DND-41 (cell line): Measurements from ENCODE around the gene COX20.
A peak's percentile ranks its signal among the peaks of the same experiment; 100 is the strongest.

Experiments used
- ATAC-seq: fragments of 200-7000 bp; cut with Tn5 transposase; 3 replicates; pipeline ENCODE4 v1.9.1; 2021; ENCODE audit warnings: low read depth; ENCODE audit not compliant: insufficient read depth
- DNase-seq: peaks from one replicate; pipeline ENCODE4 v3.0.0-alpha.2; 2020
- H2AFZ ChIP-seq: 2 replicates; pipeline ENCODE4 v1.6.0; 2012; ENCODE audit warnings: low read depth, low read length
- H3K27ac ChIP-seq: 2 replicates; pipeline ENCODE4 v1.5.1; 2012; ENCODE audit warnings: low read length, inconsistent platforms
- H3K27me3 ChIP-seq: fragments of 200-600 bp; sonication (generic); 2 replicates; pipeline ENCODE4 v1.6.0; 2012; ENCODE audit warnings: low read length, mild to moderate bottlenecking, inconsistent platforms; ENCODE audit not compliant: insufficient read depth, poor library complexity
- H3K36me3 ChIP-seq: 2 replicates; pipeline ENCODE4 v1.5.1; 2012; ENCODE audit warnings: low read length, inconsistent platforms; ENCODE audit not compliant: insufficient read depth
- H3K4me1 ChIP-seq: 2 replicates; pipeline ENCODE4 v1.5.1; 2012; ENCODE audit warnings: mild to moderate bottlenecking, low read length; ENCODE audit not compliant: insufficient read depth
- H3K4me2 ChIP-seq: 2 replicates; pipeline ENCODE4 v1.6.0; 2012; ENCODE audit warnings: mild to moderate bottlenecking, moderate library complexity, low read length, inconsistent platforms; ENCODE audit not compliant: insufficient read depth
- H3K4me3 ChIP-seq, 2 experiments: fragments of 200-600 bp in 1 of 2; shearing (Covaris generic) in 1 of 2; 2 replicates each; pipeline ENCODE4 v1.5.1; 2012 to 2016; ENCODE audit warnings: inconsistent platforms in 2 of 2, low read length in 2 of 2, mild to moderate bottlenecking in 2 of 2, low read depth in 1 of 2, moderate library complexity in 1 of 2
- H3K79me2 ChIP-seq: 2 replicates; pipeline ENCODE4 v1.6.0; 2012; ENCODE audit warnings: low read length, inconsistent platforms; ENCODE audit not compliant: insufficient read depth
- H3K9ac ChIP-seq: 2 replicates; pipeline ENCODE4 v1.6.0; 2012; ENCODE audit warnings: low read depth, mild to moderate bottlenecking, inconsistent platforms, low read length, moderate library complexity
- H3K9me3 ChIP-seq: 2 replicates; pipeline ENCODE4 v1.5.1; 2012; ENCODE audit warnings: low read length, moderate library complexity, mild to moderate bottlenecking, inconsistent platforms; ENCODE audit not compliant: insufficient read depth, severe bottlenecking
- H4K20me1 ChIP-seq: 2 replicates; pipeline ENCODE4 v1.6.0; 2012; ENCODE audit warnings: low read length; ENCODE audit not compliant: insufficient read depth
- EZH2 ChIP-seq: IDR thresholded peaks from 3 replicates; pipeline ENCODE4 v1.6.1; 2012; ENCODE audit warnings: borderline replicate concordance, low read depth, mild to moderate bottlenecking, moderate library complexity, low read length, inconsistent platforms; ENCODE audit not compliant: severe bottlenecking
- TF ChIP-seq, protein P1 (sequence below): IDR thresholded peaks from 2 replicates; pipeline ENCODE4 v1.5.1; 2012; ENCODE audit warnings: borderline replicate concordance, low read length, moderate library complexity, mild to moderate bottlenecking; ENCODE audit not compliant: poor library complexity, severe bottlenecking; ENCODE audit errors: extremely low read depth

The COX20 gene

DNA sequence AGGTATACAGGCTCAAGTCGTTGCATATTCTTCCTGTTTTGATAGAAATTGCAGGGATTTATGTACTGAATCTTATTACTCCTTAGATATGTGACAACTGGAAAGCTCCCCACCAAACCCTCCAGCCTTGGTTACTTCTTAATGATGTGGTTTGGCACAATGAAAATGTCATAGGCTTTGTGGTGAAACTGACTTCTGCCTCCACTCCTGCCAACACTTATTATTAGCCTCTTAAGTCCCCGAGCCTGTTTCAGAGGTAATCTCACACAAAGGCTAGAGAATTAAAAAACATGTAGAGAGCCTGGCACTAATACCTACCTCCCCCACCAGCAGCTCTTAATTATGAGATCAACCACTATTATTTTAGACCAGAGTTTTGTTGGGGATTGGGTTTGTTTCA, 4.2 kb downstream of the COX20 start:
- H3K79me2 ChIP-seq = peaks cover 90% of the 10 kb centered on the region
- peaks cover 74% of the 10 kb centered on the region for H3K4me1 ChIP-seq
- no peaks in the 10 kb centered on the region for H3K27me3 ChIP-seq
- TF ChIP-seq, protein P1, sequence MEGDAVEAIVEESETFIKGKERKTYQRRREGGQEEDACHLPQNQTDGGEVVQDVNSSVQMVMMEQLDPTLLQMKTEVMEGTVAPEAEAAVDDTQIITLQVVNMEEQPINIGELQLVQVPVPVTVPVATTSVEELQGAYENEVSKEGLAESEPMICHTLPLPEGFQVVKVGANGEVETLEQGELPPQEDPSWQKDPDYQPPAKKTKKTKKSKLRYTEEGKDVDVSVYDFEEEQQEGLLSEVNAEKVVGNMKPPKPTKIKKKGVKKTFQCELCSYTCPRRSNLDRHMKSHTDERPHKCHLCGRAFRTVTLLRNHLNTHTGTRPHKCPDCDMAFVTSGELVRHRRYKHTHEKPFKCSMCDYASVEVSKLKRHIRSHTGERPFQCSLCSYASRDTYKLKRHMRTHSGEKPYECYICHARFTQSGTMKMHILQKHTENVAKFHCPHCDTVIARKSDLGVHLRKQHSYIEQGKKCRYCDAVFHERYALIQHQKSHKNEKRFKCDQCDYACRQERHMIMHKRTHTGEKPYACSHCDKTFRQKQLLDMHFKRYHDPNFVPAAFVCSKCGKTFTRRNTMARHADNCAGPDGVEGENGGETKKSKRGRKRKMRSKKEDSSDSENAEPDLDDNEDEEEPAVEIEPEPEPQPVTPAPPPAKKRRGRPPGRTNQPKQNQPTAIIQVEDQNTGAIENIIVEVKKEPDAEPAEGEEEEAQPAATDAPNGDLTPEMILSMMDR = no peak
- no peak for TF ChIP-seq EZH2
- H3K9me3 ChIP-seq = no peaks in the 10 kb centered on the region
- ATAC-seq (no peak), DNase-seq (no peak)
- peak overlapping the region; percentile 75; the same call in 1 of the 2 replicates for H3K4me2 ChIP-seq
- H4K20me1 ChIP-seq = peaks cover 21% of the 10 kb centered on the region; the same call in 1 of the 2 replicates
- peaks cover 57% of the 10 kb centered on the region for H3K36me3 ChIP-seq
- no peak overlapping the region for H3K27ac ChIP-seq
- H2AFZ ChIP-seq = no peak overlapping the region
- no peak overlapping the region for H3K9ac ChIP-seq
- no peak overlapping the region for H3K4me3 ChIP-seq

DNA sequence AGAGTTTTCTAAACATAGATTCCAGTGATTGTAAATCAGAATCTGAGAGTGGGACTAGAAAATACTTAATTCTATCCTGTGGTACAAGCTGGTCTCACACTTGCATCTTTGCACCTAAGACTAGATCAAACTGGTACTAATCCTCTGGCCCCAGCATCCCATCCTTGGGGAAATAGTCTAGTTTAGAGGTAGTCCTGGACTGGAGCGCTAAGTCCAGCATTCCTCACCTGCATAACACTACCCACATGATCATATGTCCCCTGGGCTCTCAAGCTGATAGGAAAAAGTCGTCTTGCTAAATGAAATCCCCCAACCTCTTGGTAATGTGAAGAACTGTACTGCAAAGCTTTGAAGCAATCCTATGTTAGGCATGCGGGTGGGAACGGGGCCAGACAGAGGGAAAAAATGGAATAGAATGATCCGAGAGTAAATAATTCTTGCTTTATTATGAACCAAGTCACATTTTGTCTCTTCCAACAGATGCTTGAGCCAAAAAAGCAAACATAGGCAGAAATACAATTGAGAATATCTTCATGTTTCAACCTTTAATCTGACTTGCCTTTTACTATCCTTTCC, 4.8 kb downstream of the COX20 start:
- Histone ChIP-seq H3K79me2 (peaks cover 96% of the 10 kb centered on the region), H3K9me3 (no peaks in the 10 kb centered on the region), H3K4me1 (peaks cover 78% of the 10 kb centered on the region), H3K27me3 (no peaks in the 10 kb centered on the region), H4K20me1 (peaks cover 21% of the 10 kb centered on the region; the same call in 1 of the 2 replicates), H3K9ac (no peak overlapping the region), H3K4me3 (no peak overlapping the region), H3K4me2 (peak overlapping the region; percentile 75), H3K27ac (no peak overlapping the region), H2AFZ (no peak overlapping the region), H3K36me3 (peaks cover 63% of the 10 kb centered on the region)
- ATAC-seq = no peak
- no peak for TF ChIP-seq EZH2
- DNase-seq = no peak

DNA sequence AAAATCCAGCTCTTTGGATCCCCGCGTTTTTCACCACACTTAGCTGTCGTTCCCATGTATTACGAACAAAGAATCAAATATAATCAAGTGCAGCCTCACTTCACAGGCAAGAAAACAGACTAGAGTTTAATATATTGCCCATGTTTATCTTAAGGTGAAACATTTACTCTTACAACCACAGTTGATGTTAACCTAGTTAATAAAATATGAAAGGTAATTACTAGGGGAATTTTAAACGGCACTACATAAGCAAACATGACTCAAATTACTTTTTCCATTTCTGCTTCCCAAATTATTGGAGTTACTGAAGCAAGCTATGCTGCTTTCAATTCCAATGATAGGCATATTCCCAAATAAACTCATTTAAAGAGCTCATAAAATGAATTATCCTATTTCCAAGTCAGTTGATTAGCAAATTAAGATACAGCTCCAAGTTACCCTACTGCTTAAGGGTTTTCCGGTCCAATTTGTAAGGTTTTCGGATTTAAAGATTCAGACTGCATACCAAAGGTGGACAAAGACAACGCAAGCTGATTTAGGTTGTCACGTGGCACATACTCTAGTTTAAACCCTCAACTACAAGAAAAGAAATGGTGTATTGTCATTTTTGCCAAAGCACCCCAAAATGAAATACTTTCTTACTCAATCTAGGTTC, 5.9 kb downstream of the COX20 start:
- Histone ChIP-seq H3K4me2 (0 out of 2 replicates have a peak overlapping the region, but pooled peaks have one; percentile 75), H4K20me1 (peaks cover 22% of the 10 kb centered on the region; the same call in 1 of the 2 replicates), H3K27me3 (no peaks in the 10 kb centered on the region), H2AFZ (no peak overlapping the region), H3K9ac (no peak overlapping the region), H3K79me2 (peaks cover 98% of the 10 kb centered on the region), H3K36me3 (peaks cover 74% of the 10 kb centered on the region), H3K4me3 (no peak overlapping the region), H3K9me3 (no peaks in the 10 kb centered on the region), H3K27ac (no peak overlapping the region), H3K4me1 (peaks cover 77% of the 10 kb centered on the region)
- TF ChIP-seq EZH2 = no peak
- TF ChIP-seq, protein P1 = no peak
- no peak for DNase-seq
- ATAC-seq = no peak
